GM18507 (cell line): ENCODE measurements around the gene PSD4.
A peak's percentile ranks its signal among the peaks of the same experiment; 100 is the strongest.

ENCODE experiments used
- DNase-seq: peaks from one replicate; pipeline ENCODE4 v3.0.0; 2011; ENCODE audit warnings: low read depth; ENCODE audit not compliant: insufficient read length; ENCODE audit errors: extremely low spot score
- FAIRE-seq: peaks from 2 replicates; lab custom pipeline; 2011; peaks lifted over from hg19 to GRCh38; lab: Jason Lieb, UNC

Gene PSD4

GRCh38 chr2:113138428-113139322 lies 35.1 kb upstream of the PSD4 start:
- FAIRE-seq, result peak; percentile 92
- DNase-seq, result no peak

- DNase-seq, result no peak
- no peak for FAIRE-seq
Measured at GRCh38 chr2:113141451-113141850, 32.3 kb upstream of the PSD4 start.

- FAIRE-seq, result no peak
- no peak for DNase-seq
Measured at GRCh38 chr2:113142290-113142689, 31.5 kb upstream of the PSD4 start.

- DNase-seq, result no peak
- FAIRE-seq, result no peak
Measured at GRCh38 chr2:113144259-113144658, 29.5 kb upstream of the PSD4 start.

GRCh38 chr2:113148606-113149552 lies 24.9 kb upstream of the PSD4 start:
- FAIRE-seq (no peak), DNase-seq (no peak)

GRCh38 chr2:113149553-113150257 lies 24.1 kb upstream of the PSD4 start:
- no peak for FAIRE-seq
- DNase-seq, result no peak

- DNase-seq (no peak), FAIRE-seq (no peak)
Measured at GRCh38 chr2:113150258-113150601, 23.5 kb upstream of the PSD4 start.

- FAIRE-seq (no peak), DNase-seq (no peak)
Measured at GRCh38 chr2:113155331-113155730, 18.4 kb upstream of the PSD4 start.

GRCh38 chr2:113156278-113157117 lies 17.3 kb upstream of the PSD4 start:
- DNase-seq (no peak), FAIRE-seq (peak; percentile 63)

- FAIRE-seq, result no peak
- no peak for DNase-seq
Measured at GRCh38 chr2:113157118-113157896, 16.5 kb upstream of the PSD4 start.

GRCh38 chr2:113157897-113158753 lies 15.6 kb upstream of the PSD4 start:
- FAIRE-seq, result no peak
- no peak for DNase-seq

GRCh38 chr2:113158884-113159553 lies 14.8 kb upstream of the PSD4 start:
- FAIRE-seq, result no peak
- DNase-seq, result no peak

GRCh38 chr2:113160248-113160647 lies 13.5 kb upstream of the PSD4 start:
- FAIRE-seq (no peak), DNase-seq (no peak)

GRCh38 chr2:113160962-113161361 lies 12.8 kb upstream of the PSD4 start:
- DNase-seq (no peak), FAIRE-seq (no peak)

- DNase-seq (no peak), FAIRE-seq (no peak)
Measured at GRCh38 chr2:113162173-113162572, 11.6 kb upstream of the PSD4 start.

GRCh38 chr2:113162869-113163268 lies 10.9 kb upstream of the PSD4 start:
- FAIRE-seq (no peak), DNase-seq (no peak)
